ENCODE data around the gene NUDT19. TPM values are rescaled to one million over a fixed set of nuclear protein-coding genes. Genes with fewer than 3 reads are reported as not detected.

NUDT19 gene
- total RNA-seq, 1 experiment from 2014 or later: 22.1 TPM

DNA sequence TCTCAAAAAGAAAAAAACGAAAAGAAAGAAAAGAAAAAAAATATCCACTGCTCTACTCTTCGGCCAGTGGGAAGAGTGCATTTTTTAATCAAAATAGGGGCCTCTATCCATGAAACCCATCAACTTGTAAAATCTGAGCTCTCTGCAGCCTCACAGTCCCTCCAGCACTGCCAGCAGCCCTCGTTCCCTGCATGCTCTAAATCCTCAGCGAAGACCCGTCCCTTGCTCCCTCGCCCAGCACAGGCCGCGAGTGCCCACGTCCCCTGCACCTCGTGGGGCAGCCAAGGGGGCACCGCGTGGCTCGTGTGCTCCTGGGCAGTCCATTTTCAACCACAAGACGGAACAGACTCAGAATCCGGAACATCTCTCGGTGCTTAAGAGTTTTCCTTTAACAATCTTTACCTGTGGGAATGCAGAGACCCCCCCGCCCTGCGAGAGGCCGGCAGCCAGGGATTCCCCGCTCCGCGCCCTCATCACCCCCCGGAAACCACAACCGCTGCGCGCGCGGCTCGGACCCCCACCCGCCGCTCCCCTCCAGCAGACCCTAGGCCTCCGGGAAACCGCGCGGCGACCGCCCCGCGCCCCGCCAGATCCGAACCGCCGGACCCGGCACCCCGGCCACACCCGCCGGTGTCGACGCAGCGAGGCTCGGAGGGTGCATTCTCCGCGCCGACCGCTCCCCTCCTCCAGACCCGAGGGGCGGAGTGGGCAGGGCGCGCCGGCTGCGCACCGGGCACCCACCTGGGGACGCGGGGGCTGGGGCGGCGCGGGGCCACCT lies 17.3 kb upstream of the NUDT19 start:
- ChIA-PET POLR2A (no interaction called here), CTCF (interaction anchor here (1.0 to 1.2 kb wide), 2 partner anchors 15 to 75 kb away, joined by 3 to 6 read pairs; no protein-coding TSS in a partner anchor), RAD21 (ENCODE audit: low non-redundant PET in 1 of 2, low total read pairs in 2 of 2, uncharacterized antibody in 2 of 2, unreplicated experiment in 2 of 2) (no interaction called here)
- peak overlapping the region; percentile 85 for H3K9ac ChIP-seq (ENCODE audit: low read length)
- TF ChIP-seq EZH2 (IDR thresholded peaks at IDR 0.05) (no peak), ZFX (IDR thresholded peaks at IDR 0.05) (peak; percentile 36; the same call in 1 of the 2 replicates)
- ATAC-seq (no peak), DNase-seq (ENCODE audit: low read depth, low spot score) (no peak)
- no peaks in the 10 kb centered on the region for H4K20me1 ChIP-seq (ENCODE audit: insufficient read depth)
- BruUV-seq (replicated peaks): TSS peak; percentile 57
- peaks cover 50% of the 10 kb centered on the region for H3K79me2 ChIP-seq (ENCODE audit: insufficient read depth, low read length)
- peaks cover 18 to 27% of the 10 kb centered on the region in 2 experiments for H3K4me1 ChIP-seq (ENCODE audit: control insufficient read depth in 1 of 2, insufficient read depth in 2 of 2, low read length in 2 of 2)
- H3K9me3 ChIP-seq (ENCODE audit: control insufficient read depth in 1 of 2, insufficient read depth in 1 of 2, low read depth in 1 of 2, low read length in 2 of 2): no peaks in the 10 kb centered on the region
- H3K4me3 ChIP-seq (replicated peaks in 1 of 2; ENCODE audit: low read depth in 1 of 2, low read length in 2 of 2): peak overlapping the region; percentile 81 to 93
- H2AFZ ChIP-seq (ENCODE audit: low read depth, low read length, poor library complexity, severe bottlenecking): no peak overlapping the region
- no peaks in the 10 kb centered on the region for H3K9me2 ChIP-seq (ENCODE audit: insufficient read depth)
- peak overlapping the region; percentile 99 for H3K4me2 ChIP-seq (ENCODE audit: low read length)
- no peaks in the 10 kb centered on the region for H3K27me3 ChIP-seq (ENCODE audit: insufficient read depth, low read length)
- intact Hi-C loops (cut with micrococcal nuclease): no loop called here
- peak overlapping the region; percentile 85 for H3K27ac ChIP-seq (ENCODE audit: low read depth, low read length)
- H3K36me3 ChIP-seq (ENCODE audit: control insufficient read depth in 1 of 2, insufficient read depth in 2 of 2, low read length in 2 of 2): 0 out of 4 replicates have a peak, but pooled peaks cover 0 to 4% of the 10 kb centered on the region in 2 experiments

DNA sequence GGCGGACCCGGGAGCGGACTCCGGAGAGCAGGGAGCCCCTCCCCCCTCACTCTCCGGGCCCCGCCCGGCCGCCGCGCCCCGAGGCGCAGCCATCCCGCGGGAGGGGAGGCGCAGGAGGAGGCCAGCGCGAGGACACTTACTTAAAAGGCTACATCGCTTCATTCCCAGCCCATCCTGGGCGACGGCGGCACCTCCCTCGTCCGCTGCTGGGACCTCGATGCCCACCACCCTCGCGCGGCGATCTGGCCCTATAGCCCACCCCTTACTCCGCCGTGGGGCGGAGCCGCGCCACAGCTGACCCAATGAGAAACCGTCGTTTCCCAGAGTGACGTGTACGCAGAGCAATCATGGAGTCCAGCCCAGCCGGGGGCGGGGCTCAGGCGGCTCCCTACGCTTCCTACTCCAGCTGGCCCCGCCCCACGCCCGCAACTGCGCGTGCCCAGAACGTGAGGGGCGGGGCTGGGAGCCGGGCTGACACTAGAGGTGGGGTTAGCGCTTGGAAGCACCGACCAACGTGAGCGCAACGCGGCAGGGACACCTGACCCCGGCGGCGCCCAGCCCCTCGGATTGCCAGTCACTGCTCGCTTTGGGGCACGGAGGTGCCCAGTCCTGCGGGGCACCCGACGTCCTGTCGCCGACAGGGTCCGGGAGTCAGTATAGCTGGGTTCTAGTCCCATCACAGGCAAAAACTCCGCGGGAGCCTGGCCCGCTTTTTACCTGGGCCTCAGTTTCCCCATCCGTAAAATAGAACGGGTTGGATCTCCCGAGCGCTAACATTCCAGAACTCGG lies 16.5 kb upstream of the NUDT19 start, which contains the start of gene ANKRD27:
Gene ANKRD27 (minus strand): TSS at position 250 of the 789 bp plus-strand sequence. CDS start 16,165 bp downstream, outside the sequence.
- Histone ChIP-seq H3K9me2 (ENCODE audit: insufficient read depth) (no peaks in the 10 kb centered on the region), H3K27me3 (ENCODE audit: insufficient read depth, low read length) (no peaks in the 10 kb centered on the region), H2AFZ (ENCODE audit: low read depth, low read length, poor library complexity, severe bottlenecking) (no peak within 1 kb of the TSS), H3K36me3 (ENCODE audit: control insufficient read depth in 1 of 2, insufficient read depth in 2 of 2, low read length in 2 of 2) (0 out of 4 replicates have a peak, but pooled peaks cover 0 to 4% of the 10 kb centered on the region in 2 experiments), H3K79me2 (ENCODE audit: insufficient read depth, low read length) (peaks cover 42% of the 10 kb centered on the region), H3K4me3 (replicated peaks in 1 of 2; ENCODE audit: low read depth in 1 of 2, low read length in 2 of 2) (peak within 1 kb of the TSS; percentile 81 to 93), H4K20me1 (ENCODE audit: insufficient read depth) (no peaks in the 10 kb centered on the region), H3K4me1 (ENCODE audit: control insufficient read depth in 1 of 2, insufficient read depth in 2 of 2, low read length in 2 of 2) (peaks cover 13 to 24% of the 10 kb centered on the region in 2 experiments), H3K27ac (ENCODE audit: low read depth, low read length) (peak within 1 kb of the TSS; percentile 85), H3K9me3 (ENCODE audit: control insufficient read depth in 1 of 2, insufficient read depth in 1 of 2, low read depth in 1 of 2, low read length in 2 of 2) (no peaks in the 10 kb centered on the region), H3K9ac (ENCODE audit: low read length) (peak within 1 kb of the TSS; percentile 85), H3K4me2 (ENCODE audit: low read length) (peak within 1 kb of the TSS; percentile 99)
- intact Hi-C loops (cut with micrococcal nuclease): no loop called here
- ChIA-PET RAD21 (ENCODE audit: low non-redundant PET in 1 of 2, low total read pairs in 2 of 2, uncharacterized antibody in 2 of 2, unreplicated experiment in 2 of 2) (no interaction called here), CTCF (interaction anchor here (1.0 to 1.3 kb wide), 3 partner anchors 15 to 75 kb away, joined by 3 to 6 read pairs (median 3); no protein-coding TSS in a partner anchor), POLR2A (interaction anchor here (0.7 to 1.1 kb wide), 2 partner anchors 16 to 39 kb away, joined by 3 read pairs; partner anchors contain the start of gene NUDT19)
- ATAC-seq (peak; percentile 95), DNase-seq (ENCODE audit: low read depth, low spot score) (peak; percentile 95)
- no TSS peak for BruUV-seq (replicated peaks)
- TF ChIP-seq SP1 (IDR thresholded peaks at IDR 0.05; ENCODE audit: low read depth): peak; percentile 94
- no peak for TF ChIP-seq CEBPB (IDR thresholded peaks at IDR 0.05; ENCODE audit: low read depth)
- no peak; the same call in 1 of the 2 replicates for TF ChIP-seq ZFX (IDR thresholded peaks at IDR 0.05)
- no peak for TF ChIP-seq ZNF274 (IDR thresholded peaks at IDR 0.05; ENCODE audit: low read depth, low read length)
- TF ChIP-seq EZH2phosphoT487 (IDR thresholded peaks at IDR 0.05; ENCODE audit: borderline replicate concordance): no peak
- peak; percentile 51 for TF ChIP-seq POLR2AphosphoS5 (IDR thresholded peaks at IDR 0.05; ENCODE audit: low read depth, low read length)
- no peak for TF ChIP-seq FOSL1 (IDR thresholded peaks at IDR 0.05; ENCODE audit: low read depth)
- TF ChIP-seq, protein P1, sequence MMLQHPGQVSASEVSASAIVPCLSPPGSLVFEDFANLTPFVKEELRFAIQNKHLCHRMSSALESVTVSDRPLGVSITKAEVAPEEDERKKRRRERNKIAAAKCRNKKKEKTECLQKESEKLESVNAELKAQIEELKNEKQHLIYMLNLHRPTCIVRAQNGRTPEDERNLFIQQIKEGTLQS (IDR thresholded peaks at IDR 0.05): no peak
- TF ChIP-seq, protein P2, sequence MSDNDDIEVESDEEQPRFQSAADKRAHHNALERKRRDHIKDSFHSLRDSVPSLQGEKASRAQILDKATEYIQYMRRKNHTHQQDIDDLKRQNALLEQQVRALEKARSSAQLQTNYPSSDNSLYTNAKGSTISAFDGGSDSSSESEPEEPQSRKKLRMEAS (IDR thresholded peaks at IDR 0.05): peak; percentile 50; the same call in 1 of the 2 replicates
- TF ChIP-seq, protein P3, sequence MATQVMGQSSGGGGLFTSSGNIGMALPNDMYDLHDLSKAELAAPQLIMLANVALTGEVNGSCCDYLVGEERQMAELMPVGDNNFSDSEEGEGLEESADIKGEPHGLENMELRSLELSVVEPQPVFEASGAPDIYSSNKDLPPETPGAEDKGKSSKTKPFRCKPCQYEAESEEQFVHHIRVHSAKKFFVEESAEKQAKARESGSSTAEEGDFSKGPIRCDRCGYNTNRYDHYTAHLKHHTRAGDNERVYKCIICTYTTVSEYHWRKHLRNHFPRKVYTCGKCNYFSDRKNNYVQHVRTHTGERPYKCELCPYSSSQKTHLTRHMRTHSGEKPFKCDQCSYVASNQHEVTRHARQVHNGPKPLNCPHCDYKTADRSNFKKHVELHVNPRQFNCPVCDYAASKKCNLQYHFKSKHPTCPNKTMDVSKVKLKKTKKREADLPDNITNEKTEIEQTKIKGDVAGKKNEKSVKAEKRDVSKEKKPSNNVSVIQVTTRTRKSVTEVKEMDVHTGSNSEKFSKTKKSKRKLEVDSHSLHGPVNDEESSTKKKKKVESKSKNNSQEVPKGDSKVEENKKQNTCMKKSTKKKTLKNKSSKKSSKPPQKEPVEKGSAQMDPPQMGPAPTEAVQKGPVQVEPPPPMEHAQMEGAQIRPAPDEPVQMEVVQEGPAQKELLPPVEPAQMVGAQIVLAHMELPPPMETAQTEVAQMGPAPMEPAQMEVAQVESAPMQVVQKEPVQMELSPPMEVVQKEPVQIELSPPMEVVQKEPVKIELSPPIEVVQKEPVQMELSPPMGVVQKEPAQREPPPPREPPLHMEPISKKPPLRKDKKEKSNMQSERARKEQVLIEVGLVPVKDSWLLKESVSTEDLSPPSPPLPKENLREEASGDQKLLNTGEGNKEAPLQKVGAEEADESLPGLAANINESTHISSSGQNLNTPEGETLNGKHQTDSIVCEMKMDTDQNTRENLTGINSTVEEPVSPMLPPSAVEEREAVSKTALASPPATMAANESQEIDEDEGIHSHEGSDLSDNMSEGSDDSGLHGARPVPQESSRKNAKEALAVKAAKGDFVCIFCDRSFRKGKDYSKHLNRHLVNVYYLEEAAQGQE (IDR thresholded peaks at IDR 0.05; ENCODE audit: low read depth): no peak
- TF ChIP-seq RAD21 (IDR thresholded peaks at IDR 0.05; ENCODE audit: low read depth): no peak
- TF ChIP-seq POLR2A (IDR thresholded peaks at IDR 0.05; ENCODE audit: borderline replicate concordance, extremely low read depth, insufficient read depth, insufficient read length): peak; percentile 53
- no peak for TF ChIP-seq CBX3 (IDR thresholded peaks at IDR 0.05; ENCODE audit: low read depth)
